Activated CD8-positive, alpha-beta memory T cell treated with anti-CD3 and anti-CD28 coated beads for 24 hours (primary cell): ENCODE results near the gene MERTK.
"Not testable (repeated sequence)": the region's sequence is repeated elsewhere in the genome, so short reads cannot be mapped to it uniquely, and the experiment has no call there.

ENCODE experiments used
- DNase-seq: peaks from one replicate; pipeline ENCODE4 v3.0.0-alpha.2; 2020

MERTK gene

GRCh38 chr2:111946294-111947114 is 48.1 kb downstream of the MERTK start:
- DNase-seq: no peak

- DNase-seq: no peak
Measured at GRCh38 chr2:111947219-111947618, 48.8 kb downstream of the MERTK start.

GRCh38 chr2:111948832-111949231 is 50.4 kb downstream of the MERTK start:
- DNase-seq: no peak

GRCh38 chr2:111950236-111950635 is 51.8 kb downstream of the MERTK start:
- DNase-seq: no peak

GRCh38 chr2:111951486-111951885 is 53.1 kb downstream of the MERTK start:
- DNase-seq: no peak

- no peak for DNase-seq
Measured at GRCh38 chr2:111952871-111953452, 54.6 kb downstream of the MERTK start.

- DNase-seq: no peak
Measured at GRCh38 chr2:111954602-111955332, 56.4 kb downstream of the MERTK start.

- DNase-seq: no peak
Measured at GRCh38 chr2:111957872-111958354, 59.5 kb downstream of the MERTK start.

- DNase-seq: no peak
Measured at GRCh38 chr2:111958901-111959300, 60.5 kb downstream of the MERTK start.

GRCh38 chr2:111961663-111962062 is 63.3 kb downstream of the MERTK start:
- no peak for DNase-seq

GRCh38 chr2:111963086-111963485 is 64.7 kb downstream of the MERTK start:
- DNase-seq: not testable (repeated sequence)

- DNase-seq: not testable (repeated sequence)
Measured at GRCh38 chr2:111963508-111963907, 65.1 kb downstream of the MERTK start.

GRCh38 chr2:111965062-111965461 is 66.7 kb downstream of the MERTK start:
- no peak for DNase-seq

GRCh38 chr2:111966241-111966640 is 67.8 kb downstream of the MERTK start:
- no peak for DNase-seq

- DNase-seq: no peak
Measured at GRCh38 chr2:111967018-111967417, 68.6 kb downstream of the MERTK start.

- no peak for DNase-seq
Measured at GRCh38 chr2:111970453-111970852, 72.0 kb downstream of the MERTK start.

- DNase-seq: no peak
Measured at GRCh38 chr2:111972955-111973565, 74.7 kb downstream of the MERTK start.

GRCh38 chr2:111973701-111974100 is 75.3 kb downstream of the MERTK start:
- no peak for DNase-seq

- no peak for DNase-seq
Measured at GRCh38 chr2:111975053-111975552, 76.7 kb downstream of the MERTK start.

GRCh38 chr2:111975819-111976218 is 77.4 kb downstream of the MERTK start:
- no peak for DNase-seq

GRCh38 chr2:111977240-111977639 is 78.8 kb downstream of the MERTK start:
- DNase-seq: no peak

GRCh38 chr2:111978452-111979170 is 80.2 kb downstream of the MERTK start:
- no peak for DNase-seq
